ENCODE results near the gene FAM53C.
A peak's percentile ranks its signal among the peaks of the same experiment; 100 is the strongest.

DNA sequence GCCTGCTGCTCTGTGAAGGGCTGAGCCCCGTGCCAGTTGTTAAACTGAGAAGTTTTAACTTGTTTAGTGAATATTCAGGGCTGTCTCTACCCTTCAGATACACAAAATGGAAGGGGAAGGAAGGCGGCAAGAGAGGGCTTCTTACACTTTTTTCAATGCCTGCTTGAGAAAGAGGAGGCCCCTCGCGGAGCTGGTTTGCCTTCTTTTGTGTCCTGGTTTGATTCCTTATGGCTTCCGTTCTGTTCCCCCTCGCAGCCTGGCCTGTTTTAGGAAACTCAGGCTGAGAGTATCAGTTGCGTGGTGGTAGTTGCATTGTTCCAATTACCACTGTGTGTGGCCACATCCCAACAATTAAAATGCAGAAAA lies 1.0 kb downstream of the FAM53C start:
- TF ChIP-seq POLR2AphosphoS5 (IDR thresholded peaks at IDR 0.05; ENCODE audit: low read depth, low read length) = no peak
- no peak for TF ChIP-seq SIN3A (IDR thresholded peaks at IDR 0.05; ENCODE audit: borderline replicate concordance, insufficient read depth, low read length)
- TF ChIP-seq, protein P1, sequence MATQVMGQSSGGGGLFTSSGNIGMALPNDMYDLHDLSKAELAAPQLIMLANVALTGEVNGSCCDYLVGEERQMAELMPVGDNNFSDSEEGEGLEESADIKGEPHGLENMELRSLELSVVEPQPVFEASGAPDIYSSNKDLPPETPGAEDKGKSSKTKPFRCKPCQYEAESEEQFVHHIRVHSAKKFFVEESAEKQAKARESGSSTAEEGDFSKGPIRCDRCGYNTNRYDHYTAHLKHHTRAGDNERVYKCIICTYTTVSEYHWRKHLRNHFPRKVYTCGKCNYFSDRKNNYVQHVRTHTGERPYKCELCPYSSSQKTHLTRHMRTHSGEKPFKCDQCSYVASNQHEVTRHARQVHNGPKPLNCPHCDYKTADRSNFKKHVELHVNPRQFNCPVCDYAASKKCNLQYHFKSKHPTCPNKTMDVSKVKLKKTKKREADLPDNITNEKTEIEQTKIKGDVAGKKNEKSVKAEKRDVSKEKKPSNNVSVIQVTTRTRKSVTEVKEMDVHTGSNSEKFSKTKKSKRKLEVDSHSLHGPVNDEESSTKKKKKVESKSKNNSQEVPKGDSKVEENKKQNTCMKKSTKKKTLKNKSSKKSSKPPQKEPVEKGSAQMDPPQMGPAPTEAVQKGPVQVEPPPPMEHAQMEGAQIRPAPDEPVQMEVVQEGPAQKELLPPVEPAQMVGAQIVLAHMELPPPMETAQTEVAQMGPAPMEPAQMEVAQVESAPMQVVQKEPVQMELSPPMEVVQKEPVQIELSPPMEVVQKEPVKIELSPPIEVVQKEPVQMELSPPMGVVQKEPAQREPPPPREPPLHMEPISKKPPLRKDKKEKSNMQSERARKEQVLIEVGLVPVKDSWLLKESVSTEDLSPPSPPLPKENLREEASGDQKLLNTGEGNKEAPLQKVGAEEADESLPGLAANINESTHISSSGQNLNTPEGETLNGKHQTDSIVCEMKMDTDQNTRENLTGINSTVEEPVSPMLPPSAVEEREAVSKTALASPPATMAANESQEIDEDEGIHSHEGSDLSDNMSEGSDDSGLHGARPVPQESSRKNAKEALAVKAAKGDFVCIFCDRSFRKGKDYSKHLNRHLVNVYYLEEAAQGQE (IDR thresholded peaks at IDR 0.05; ENCODE audit: insufficient read depth in 1 of 2, low read depth in 2 of 2, low read length in 2 of 2) = no peak
- TF ChIP-seq TAF1 (IDR thresholded peaks at IDR 0.05; ENCODE audit: borderline replicate concordance, insufficient read depth, low read length) = 0 out of 2 replicates have a peak, but pooled peaks have one; percentile 19
